Hepatocyte (in vitro differentiated cells): Measurements from ENCODE around the gene SBNO2.

Source experiments
- EZH2 ChIP-seq: fragments of 200-600 bp; sonication (generic); IDR thresholded peaks from 2 replicates; pipeline ENCODE4 v1.6.1; 2016; ENCODE audit warnings: antibody characterized with exemption, mild to moderate bottlenecking, borderline replicate concordance
- TF ChIP-seq, protein P1 (sequence below): fragments of 200-600 bp; sonication (generic); IDR thresholded peaks from 2 replicates; pipeline ENCODE4 v1.5.1; 2016; ENCODE audit warnings: antibody characterized with exemption, mild to moderate bottlenecking; ENCODE audit not compliant: poor library complexity

DNA sequence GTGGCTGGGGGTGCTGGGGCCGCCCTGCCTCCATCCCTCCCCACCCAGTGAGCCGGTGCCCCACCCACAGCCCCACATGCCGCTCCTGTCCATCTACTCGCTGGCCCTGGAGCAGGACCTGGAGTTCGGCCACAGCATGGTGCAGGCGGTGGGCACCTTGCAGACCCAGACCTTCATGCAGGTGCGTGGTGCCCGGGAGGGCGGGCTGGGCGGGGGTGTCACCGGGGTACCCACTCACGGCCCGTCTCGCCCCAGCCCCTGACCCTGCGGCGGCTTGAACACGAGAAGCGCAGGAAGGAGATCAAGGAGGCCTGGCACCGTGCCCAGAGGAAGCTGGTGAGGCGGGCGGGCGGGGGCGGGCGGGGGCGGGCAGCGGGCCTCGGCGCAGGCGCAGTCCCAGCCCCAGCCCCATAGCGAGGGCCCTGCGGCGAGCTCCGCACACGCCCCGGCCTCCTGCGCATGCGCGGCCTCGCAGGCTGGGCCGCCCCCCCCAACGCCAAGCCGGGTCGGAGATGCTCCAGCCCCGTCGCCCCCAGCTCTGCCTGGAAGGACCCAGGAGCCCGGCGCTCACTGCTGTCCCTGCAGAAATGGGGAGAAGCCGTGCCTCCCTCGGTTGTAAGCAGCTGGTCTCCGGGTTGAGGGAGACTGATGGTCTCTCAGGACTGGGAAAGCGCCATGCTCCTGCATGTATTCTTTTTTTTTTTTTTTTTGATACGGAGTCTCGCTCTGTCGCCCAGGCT lies 99.4 kb downstream of the SBNO2 start:
- TF ChIP-seq, protein P1, sequence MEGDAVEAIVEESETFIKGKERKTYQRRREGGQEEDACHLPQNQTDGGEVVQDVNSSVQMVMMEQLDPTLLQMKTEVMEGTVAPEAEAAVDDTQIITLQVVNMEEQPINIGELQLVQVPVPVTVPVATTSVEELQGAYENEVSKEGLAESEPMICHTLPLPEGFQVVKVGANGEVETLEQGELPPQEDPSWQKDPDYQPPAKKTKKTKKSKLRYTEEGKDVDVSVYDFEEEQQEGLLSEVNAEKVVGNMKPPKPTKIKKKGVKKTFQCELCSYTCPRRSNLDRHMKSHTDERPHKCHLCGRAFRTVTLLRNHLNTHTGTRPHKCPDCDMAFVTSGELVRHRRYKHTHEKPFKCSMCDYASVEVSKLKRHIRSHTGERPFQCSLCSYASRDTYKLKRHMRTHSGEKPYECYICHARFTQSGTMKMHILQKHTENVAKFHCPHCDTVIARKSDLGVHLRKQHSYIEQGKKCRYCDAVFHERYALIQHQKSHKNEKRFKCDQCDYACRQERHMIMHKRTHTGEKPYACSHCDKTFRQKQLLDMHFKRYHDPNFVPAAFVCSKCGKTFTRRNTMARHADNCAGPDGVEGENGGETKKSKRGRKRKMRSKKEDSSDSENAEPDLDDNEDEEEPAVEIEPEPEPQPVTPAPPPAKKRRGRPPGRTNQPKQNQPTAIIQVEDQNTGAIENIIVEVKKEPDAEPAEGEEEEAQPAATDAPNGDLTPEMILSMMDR: no peak
- TF ChIP-seq EZH2: no peak
